HG03135 (cell line): Measurements from ENCODE around the gene MTFMT.
"Not testable (repeated sequence)": the region's sequence is repeated elsewhere in the genome, so short reads cannot be mapped to it uniquely, and the experiment has no call there.

ENCODE experiments used
- ATAC-seq: cut with Tn5 transposase; IDR thresholded peaks from one replicate; pipeline ENCODE4 v1.9.1; 2021; ENCODE audit warnings: mild to moderate bottlenecking, moderate library complexity; ENCODE audit not compliant: unreplicated experiment

The MTFMT gene

GRCh38 chr15:65028921-65029735, at the start of gene MTFMT:
MTFMT (minus strand) TSS chr15:65029639; CDS start chr15:65029613, 26 bp downstream.
- ATAC-seq: peak; percentile 73

DNA sequence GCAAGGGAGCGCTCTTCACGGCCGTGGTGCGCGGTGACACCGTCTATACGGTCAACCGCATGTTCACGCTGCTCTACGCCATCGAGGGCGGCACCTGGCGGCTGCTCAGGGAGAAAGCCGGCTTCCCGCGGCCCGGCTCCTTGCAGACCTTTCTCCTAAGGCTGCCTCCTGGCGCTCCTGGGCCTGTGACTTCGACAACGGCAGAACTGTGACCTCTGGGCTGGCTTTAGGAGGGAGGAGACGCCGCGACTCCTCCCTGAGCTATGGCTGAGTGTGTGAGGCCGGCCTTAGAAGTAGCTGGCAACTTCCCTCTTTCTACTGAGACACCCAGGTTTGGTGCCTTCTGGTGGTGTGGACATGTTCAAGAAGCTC, 48.5 kb upstream of the MTFMT start:
- ATAC-seq: no peak

- ATAC-seq: no peak
These were observed 48.0 kb upstream of the MTFMT start for GRCh38 chr15:65077291-65077980.

GRCh38 chr15:65076486-65077290, 47.2 kb upstream of the MTFMT start, which contains the start of gene KBTBD13:
KBTBD13 (plus strand) TSS chr15:65076746; CDS start chr15:65076816, 70 bp downstream.
- no peak for ATAC-seq

DNA sequence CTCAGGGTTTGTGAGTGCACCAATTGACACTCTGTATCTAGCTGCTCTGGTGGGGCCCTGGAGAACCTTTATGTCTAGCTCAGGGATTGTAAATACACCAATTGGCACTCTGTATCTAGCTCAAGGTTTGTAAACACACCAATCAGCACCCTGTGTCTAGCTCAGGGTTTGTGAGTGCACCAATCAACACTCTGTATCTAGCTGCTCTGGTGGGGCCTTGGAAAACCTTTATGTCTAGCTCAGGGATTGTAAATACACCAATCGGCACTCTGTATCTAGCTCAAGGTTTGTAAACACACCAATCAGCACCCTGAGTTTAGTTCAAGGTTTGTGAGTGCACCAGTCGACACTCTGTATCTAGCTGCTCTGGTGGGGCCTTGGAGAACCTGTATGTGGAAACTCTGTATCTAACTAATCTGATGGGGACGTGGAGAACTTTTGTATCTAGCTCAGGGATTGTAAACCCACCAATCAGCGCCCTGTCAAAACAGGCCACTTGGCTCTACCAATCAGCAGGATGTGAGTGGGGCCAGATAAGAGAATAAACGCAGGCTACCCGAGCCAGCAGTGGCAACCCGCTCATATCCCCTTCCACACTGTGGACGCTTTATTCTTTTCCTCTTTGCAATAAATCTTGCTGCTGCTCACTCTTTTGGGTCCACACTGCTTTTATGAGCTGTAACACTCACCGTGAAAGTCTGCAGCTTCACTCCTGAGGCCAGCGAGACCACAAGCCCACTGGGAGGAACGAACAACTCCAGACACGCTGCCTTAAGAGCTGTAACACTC, 46.4 kb upstream of the MTFMT start:
- ATAC-seq: not testable (repeated sequence)

- not testable (repeated sequence) for ATAC-seq
These were observed 45.5 kb upstream of the MTFMT start for GRCh38 chr15:65074946-65075345.

- no peak for ATAC-seq
These were observed 43.2 kb upstream of the MTFMT start for GRCh38 chr15:65072617-65073016.

DNA sequence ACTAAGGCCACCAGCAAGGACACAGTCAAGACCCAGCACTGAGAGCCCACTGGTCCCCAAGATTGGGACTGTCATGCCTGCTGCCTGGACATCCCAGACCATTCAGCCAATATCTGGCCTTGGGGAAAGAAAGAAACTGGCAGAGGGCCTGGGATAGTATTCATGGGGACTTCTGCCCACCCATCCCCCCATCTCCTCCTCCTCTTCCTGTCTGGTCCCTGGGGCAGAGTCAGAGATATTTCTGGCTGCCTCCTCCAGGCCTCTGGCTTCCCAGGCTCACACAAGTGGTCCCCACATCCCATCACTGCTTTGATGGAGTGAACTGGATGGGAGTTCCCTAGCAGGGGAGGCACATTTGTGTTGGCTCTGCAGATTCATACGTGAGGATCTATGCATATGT, 42.6 kb upstream of the MTFMT start:
- ATAC-seq: no peak

- no peak for ATAC-seq
These were observed 42.0 kb upstream of the MTFMT start for GRCh38 chr15:65071381-65071811.

GRCh38 chr15:65069779-65070546, 40.5 kb upstream of the MTFMT start:
- no peak for ATAC-seq

- ATAC-seq: no peak
These were observed 39.7 kb upstream of the MTFMT start for GRCh38 chr15:65069179-65069578.

GRCh38 chr15:65068403-65068788, 39.0 kb upstream of the MTFMT start:
- ATAC-seq: no peak

GRCh38 chr15:65067645-65068402, 38.4 kb upstream of the MTFMT start, which contains the start of gene RASL12:
RASL12 (minus strand) TSS chr15:65067991; CDS start chr15:65067835, 156 bp downstream.
- no peak for ATAC-seq

- ATAC-seq: no peak
These were observed 37.8 kb upstream of the MTFMT start for GRCh38 chr15:65067317-65067644.

GRCh38 chr15:65066635-65067316, 37.3 kb upstream of the MTFMT start:
- no peak for ATAC-seq

GRCh38 chr15:65066001-65066634, 36.7 kb upstream of the MTFMT start:
- ATAC-seq: no peak

- no peak for ATAC-seq
These were observed 33.3 kb upstream of the MTFMT start for GRCh38 chr15:65062726-65063125.

GRCh38 chr15:65062061-65062460, 32.6 kb upstream of the MTFMT start:
- ATAC-seq: no peak
